Calu3 (cell line): ENCODE results near the gene MACROD2. TPM values are rescaled to one million over a fixed set of nuclear protein-coding genes. Genes with fewer than 3 reads are reported as not detected.

Experiments used
- BruUV-seq: library from RNA; stranded (reverse); fragments of 400-500 nt; replicated peaks from 2 replicates; lab custom pipeline; 2021; lab: Mats Ljungman, UMichigan
- CTCF ChIA-PET: fragments of 300-600 bp; sonication (Branson Sonifier 250); formaldehyde crosslinking; loops from one replicate; lab custom pipeline; 2022; ENCODE audit warnings: antibody characterized with exemption; lab: Charles Lee
- DNase-seq: peaks from one replicate; pipeline ENCODE4 v3.0.0; 2022
- H3K27ac Mint-ChIP-seq: one replicate; pipeline ENCODE4 v1.8.0; 2022; ENCODE audit warnings: mixed read lengths; ENCODE audit not compliant: unreplicated experiment
- H3K27me3 Mint-ChIP-seq: one replicate; pipeline ENCODE4 v1.8.0; 2022; ENCODE audit warnings: mixed read lengths; ENCODE audit not compliant: unreplicated experiment
- H3K36me3 Mint-ChIP-seq: one replicate; pipeline ENCODE4 v1.8.0; 2022; ENCODE audit warnings: mild to moderate bottlenecking, moderate library complexity, mixed read lengths; ENCODE audit not compliant: insufficient read depth, unreplicated experiment
- H3K4me1 Mint-ChIP-seq: one replicate; pipeline ENCODE4 v1.8.0; 2022; ENCODE audit warnings: mild to moderate bottlenecking, low read depth, mixed read lengths; ENCODE audit not compliant: unreplicated experiment
- H3K4me3 Mint-ChIP-seq: one replicate; pipeline ENCODE4 v1.8.0; 2022; ENCODE audit warnings: mild to moderate bottlenecking, low read depth, moderate library complexity, mixed read lengths; ENCODE audit not compliant: unreplicated experiment
- H3K9me3 Mint-ChIP-seq: one replicate; pipeline ENCODE4 v1.8.0; 2022; ENCODE audit warnings: low read depth, mixed read lengths; ENCODE audit not compliant: unreplicated experiment
- CTCF ChIP-seq: fragments of 200-600 bp; IDR thresholded peaks from one replicate; pipeline ENCODE4 v1.8.0; 2022; ENCODE audit warnings: antibody characterized with exemption; ENCODE audit not compliant: unreplicated experiment
- intact Hi-C: fragments of 100-400 bp; cut with micrococcal nuclease; formaldehyde crosslinking; loops from one replicate; pipeline ENCODE4 v1.10.0; 2022; ENCODE audit not compliant: unreplicated experiment
- total RNA-seq: library from RNA; stranded (reverse); gene quantifications from 2 replicates; pipeline ENCODE4 v1.2.3, GENCODE V29; 2022

MACROD2 gene
- total RNA-seq, 1 experiment from 2014 or later = 29.4 TPM

- TF ChIP-seq CTCF = no peak
- no peak overlapping the region for H3K27ac Mint-ChIP-seq
- no peaks in the 10 kb centered on the region for H3K4me1 Mint-ChIP-seq
- no peaks in the 10 kb centered on the region for H3K27me3 Mint-ChIP-seq
- H3K9me3 Mint-ChIP-seq = no peaks in the 10 kb centered on the region
- H3K4me3 Mint-ChIP-seq = no peak overlapping the region
- CTCF ChIA-PET = no interaction called here
- DNase-seq = no peak
- no TSS peak for BruUV-seq
- no peaks in the 10 kb centered on the region for H3K36me3 Mint-ChIP-seq
- intact Hi-C loops = no loop called here
These were observed 1582.8 kb downstream of the MACROD2 start for GRCh38 chr20:15578113-15578512.

GRCh38 chr20:15579688-15580087 lies 1584.4 kb downstream of the MACROD2 start:
- no peaks in the 10 kb centered on the region for H3K27me3 Mint-ChIP-seq
- DNase-seq = no peak
- no peaks in the 10 kb centered on the region for H3K9me3 Mint-ChIP-seq
- no peaks in the 10 kb centered on the region for H3K4me1 Mint-ChIP-seq
- no peak overlapping the region for H3K4me3 Mint-ChIP-seq
- no peak overlapping the region for H3K27ac Mint-ChIP-seq
- intact Hi-C loops = no loop called here
- CTCF ChIA-PET = no interaction called here
- no peak for TF ChIP-seq CTCF
- no peaks in the 10 kb centered on the region for H3K36me3 Mint-ChIP-seq
- BruUV-seq = no TSS peak

- TF ChIP-seq CTCF = no peak
- Mint-ChIP-seq H3K4me1 (no peaks in the 10 kb centered on the region), H3K9me3 (no peaks in the 10 kb centered on the region), H3K27ac (no peak overlapping the region), H3K36me3 (no peaks in the 10 kb centered on the region), H3K4me3 (no peak overlapping the region), H3K27me3 (no peaks in the 10 kb centered on the region)
- no peak for DNase-seq
- no TSS peak for BruUV-seq
- CTCF ChIA-PET = no interaction called here
- intact Hi-C loops = no loop called here
These were observed 1586.9 kb downstream of the MACROD2 start for GRCh38 chr20:15582146-15582760.

GRCh38 chr20:15584507-15584906 lies 1589.2 kb downstream of the MACROD2 start:
- no peaks in the 10 kb centered on the region for H3K9me3 Mint-ChIP-seq
- BruUV-seq = no TSS peak
- H3K4me3 Mint-ChIP-seq = no peak overlapping the region
- CTCF ChIA-PET = no interaction called here
- H3K4me1 Mint-ChIP-seq = no peaks in the 10 kb centered on the region
- no peaks in the 10 kb centered on the region for H3K36me3 Mint-ChIP-seq
- TF ChIP-seq CTCF = no peak
- DNase-seq = no peak
- no peaks in the 10 kb centered on the region for H3K27me3 Mint-ChIP-seq
- H3K27ac Mint-ChIP-seq = no peak overlapping the region
- intact Hi-C loops = no loop called here
